Central memory CD8-positive, alpha-beta T cell (primary cell): ENCODE data around the gene ANKRD53.
A peak's percentile ranks its signal among the peaks of the same experiment; 100 is the strongest.

Source experiments
- ATAC-seq: fragments of 150-1000 bp; cut with Tn5 transposase; replicated peaks from 2 replicates; pipeline ENCODE4 v1.10.0; 2022; ENCODE audit warnings: mild to moderate bottlenecking, moderate FRiP score, moderate number of reproducible peaks; ENCODE audit not compliant: poor library complexity, severe bottlenecking; ENCODE audit errors: extremely low read depth
- DNase-seq, 2 donors: peaks; one replicate each; pipeline ENCODE4 v3.0.0; 2021; ENCODE audit warnings: low spot score in 2 of 2
- H3K27ac Mint-ChIP-seq: one replicate; pipeline ENCODE4 v1.8.0; 2022; ENCODE audit warnings: low read depth, mild to moderate bottlenecking, moderate library complexity, mixed read lengths
- H3K27me3 Mint-ChIP-seq: one replicate; pipeline ENCODE4 v1.8.0; 2022; ENCODE audit warnings: mixed read lengths
- H3K36me3 Mint-ChIP-seq: one replicate; pipeline ENCODE4 v1.8.0; 2022; ENCODE audit warnings: mild to moderate bottlenecking, moderate library complexity, mixed read lengths; ENCODE audit not compliant: insufficient read depth
- H3K4me1 Mint-ChIP-seq: one replicate; pipeline ENCODE4 v1.8.0; 2022; ENCODE audit warnings: mixed read lengths
- H3K4me3 Mint-ChIP-seq: one replicate; pipeline ENCODE4 v1.8.0; 2022; ENCODE audit warnings: mild to moderate bottlenecking, moderate library complexity, mixed read lengths
- H3K9me3 Mint-ChIP-seq: one replicate; pipeline ENCODE4 v1.8.0; 2022; ENCODE audit warnings: mixed read lengths

ANKRD53 gene, protein sequence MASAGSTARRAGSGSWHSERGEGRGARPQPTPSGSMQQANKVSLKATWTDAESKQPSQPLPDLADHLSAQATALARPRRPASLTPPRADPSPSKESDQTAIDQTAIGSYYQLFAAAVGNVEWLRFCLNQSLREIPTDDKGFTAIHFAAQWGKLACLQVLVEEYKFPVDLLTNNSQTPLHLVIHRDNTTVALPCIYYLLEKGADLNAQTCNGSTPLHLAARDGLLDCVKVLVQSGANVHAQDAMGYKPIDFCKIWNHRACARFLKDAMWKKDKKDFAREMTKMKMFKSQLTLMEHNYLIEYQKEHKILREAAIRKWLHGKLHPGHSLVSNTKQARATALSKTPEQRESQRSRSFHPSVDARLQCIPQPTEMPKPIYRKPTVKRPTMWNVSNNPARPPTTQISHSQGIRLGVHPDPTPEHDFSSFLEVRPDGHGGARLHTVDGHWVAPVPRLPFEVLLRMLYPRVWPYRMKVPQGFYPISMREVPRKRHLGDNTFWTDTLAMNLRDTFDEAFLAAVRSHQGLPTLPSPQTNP

DNA sequence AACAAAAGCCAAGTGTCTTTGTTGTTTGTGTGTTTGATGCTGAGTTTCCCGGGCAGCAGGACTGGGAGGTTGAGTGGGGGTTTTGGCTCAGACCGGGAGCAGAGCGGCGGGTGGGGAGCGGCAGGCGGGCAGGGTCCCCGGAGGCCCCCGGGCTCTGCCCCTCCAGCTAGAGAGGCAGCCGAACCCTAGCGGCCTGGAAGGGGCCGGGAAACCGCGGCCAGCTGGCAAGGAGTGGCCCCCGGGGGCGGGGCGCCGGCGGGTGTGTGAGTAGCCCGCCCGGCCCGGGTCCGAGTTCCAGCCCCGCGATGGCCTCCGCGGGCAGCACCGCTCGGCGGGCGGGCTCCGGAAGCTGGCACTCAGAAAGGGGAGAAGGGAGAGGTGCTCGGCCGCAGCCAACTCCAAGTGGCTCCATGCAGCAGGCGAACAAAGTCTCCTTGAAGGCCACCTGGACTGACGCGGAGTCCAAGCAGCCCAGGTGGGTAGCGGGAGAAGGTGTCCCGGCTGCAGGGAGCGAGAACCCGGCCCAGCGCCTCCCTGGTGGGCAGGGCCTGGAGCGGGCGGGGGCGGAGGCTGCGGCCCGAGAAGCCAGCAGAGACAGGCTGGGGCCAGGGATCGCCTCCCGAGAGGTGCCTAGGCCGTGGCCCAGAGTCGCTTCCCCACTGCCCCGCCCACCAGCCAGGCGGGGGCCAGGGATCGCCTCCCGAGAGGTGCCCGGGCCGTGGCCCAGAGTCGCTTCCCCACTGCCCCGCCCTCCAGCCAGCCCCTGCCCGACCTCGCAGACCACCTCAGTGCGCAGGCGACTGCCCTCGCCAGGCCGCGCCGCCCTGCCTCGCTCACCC is at the start of gene ANKRD53:
TSS of gene ANKRD53 (plus strand) at position 290 of the 839 bp plus-strand sequence. CDS start at position 306, 16 bp downstream.
- Mint-ChIP-seq H3K4me1 (peaks cover 17% of the 10 kb centered on the region), H3K9me3 (no peaks in the 10 kb centered on the region), H3K27ac (peak within 1 kb of the TSS; percentile 96), H3K36me3 (peaks cover 8% of the 10 kb centered on the region), H3K4me3 (peak within 1 kb of the TSS; percentile 75), H3K27me3 (no peaks in the 10 kb centered on the region)
- no peak for ATAC-seq
- no peak for DNase-seq

- DNase-seq, result no peak
- Mint-ChIP-seq H3K36me3 (peaks cover 2% of the 10 kb centered on the region), H3K27me3 (peaks cover 18% of the 10 kb centered on the region), H3K4me1 (no peaks in the 10 kb centered on the region), H3K27ac (no peak overlapping the region), H3K4me3 (no peak overlapping the region), H3K9me3 (no peaks in the 10 kb centered on the region)
- no peak for ATAC-seq
Observed at GRCh38 chr2:70930371-70931329, 47.8 kb upstream of the ANKRD53 start.

- no peaks in the 10 kb centered on the region for H3K9me3 Mint-ChIP-seq
- no peaks in the 10 kb centered on the region for H3K36me3 Mint-ChIP-seq
- H3K27me3 Mint-ChIP-seq, result peaks cover 19% of the 10 kb centered on the region
- H3K4me1 Mint-ChIP-seq, result no peaks in the 10 kb centered on the region
- DNase-seq, result no peak
- no peak for ATAC-seq
- no peak overlapping the region for H3K27ac Mint-ChIP-seq
- no peak overlapping the region for H3K4me3 Mint-ChIP-seq
Observed at GRCh38 chr2:70931376-70932000, 46.9 kb upstream of the ANKRD53 start.

DNA sequence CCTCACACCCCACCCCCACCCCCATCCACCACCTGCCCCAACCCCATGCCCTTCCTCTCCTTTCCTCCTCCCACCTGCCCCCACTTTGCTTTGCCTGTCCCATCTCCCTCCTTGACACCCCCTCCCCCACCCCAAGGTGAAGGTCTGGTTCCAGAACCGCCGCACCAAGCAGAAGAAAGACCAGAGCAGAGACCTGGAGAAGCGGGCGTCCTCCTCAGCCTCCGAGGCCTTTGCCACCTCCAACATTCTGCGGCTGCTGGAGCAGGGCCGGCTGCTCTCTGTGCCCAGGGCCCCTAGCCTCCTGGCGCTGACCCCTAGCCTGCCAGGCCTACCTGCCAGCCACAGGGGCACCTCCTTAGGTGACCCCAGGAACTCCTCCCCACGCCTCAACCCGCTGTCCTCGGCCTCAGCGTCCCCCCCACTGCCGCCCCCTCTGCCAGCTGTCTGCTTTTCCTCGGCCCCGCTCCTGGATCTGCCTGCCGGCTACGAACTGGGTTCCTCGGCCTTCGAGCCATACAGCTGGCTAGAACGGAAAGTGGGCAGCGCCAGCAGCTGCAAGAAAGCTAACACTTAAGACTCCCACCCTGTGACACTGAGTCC is 45.7 kb upstream of the ANKRD53 start:
- Mint-ChIP-seq H3K36me3 (no peaks in the 10 kb centered on the region), H3K27ac (no peak overlapping the region), H3K27me3 (peaks cover 19% of the 10 kb centered on the region), H3K9me3 (no peaks in the 10 kb centered on the region), H3K4me3 (no peak overlapping the region), H3K4me1 (no peaks in the 10 kb centered on the region)
- no peak for ATAC-seq
- no peak for DNase-seq

- no peaks in the 10 kb centered on the region for H3K4me1 Mint-ChIP-seq
- peaks cover 10% of the 10 kb centered on the region for H3K27me3 Mint-ChIP-seq
- no peak overlapping the region for H3K4me3 Mint-ChIP-seq
- DNase-seq (no peak), ATAC-seq (no peak)
- no peak overlapping the region for H3K27ac Mint-ChIP-seq
- H3K36me3 Mint-ChIP-seq, result no peaks in the 10 kb centered on the region
- H3K9me3 Mint-ChIP-seq, result no peaks in the 10 kb centered on the region
Observed at GRCh38 chr2:70934981-70935380, 43.4 kb upstream of the ANKRD53 start.

- Mint-ChIP-seq H3K4me1 (no peaks in the 10 kb centered on the region), H3K4me3 (no peak within 1 kb of the TSS), H3K36me3 (no peaks in the 10 kb centered on the region), H3K27ac (no peak within 1 kb of the TSS), H3K27me3 (peaks cover 10% of the 10 kb centered on the region), H3K9me3 (no peaks in the 10 kb centered on the region)
- ATAC-seq (no peak), DNase-seq (no peak)
Observed at GRCh38 chr2:70935468-70936164, 42.8 kb upstream of the ANKRD53 start, which contains the start of gene ATP6V1B1. Gene ATP6V1B1 (plus strand): TSS chr2:70935900. CDS start chr2:70935955, 55 bp downstream.

- H3K4me3 Mint-ChIP-seq, result no peak overlapping the region
- DNase-seq (no peak), ATAC-seq (no peak)
- H3K27ac Mint-ChIP-seq, result no peak overlapping the region
- H3K9me3 Mint-ChIP-seq, result no peaks in the 10 kb centered on the region
- no peaks in the 10 kb centered on the region for H3K4me1 Mint-ChIP-seq
- no peaks in the 10 kb centered on the region for H3K36me3 Mint-ChIP-seq
- peaks cover 10% of the 10 kb centered on the region for H3K27me3 Mint-ChIP-seq
Observed at GRCh38 chr2:70936165-70936978, 42.1 kb upstream of the ANKRD53 start.

DNA sequence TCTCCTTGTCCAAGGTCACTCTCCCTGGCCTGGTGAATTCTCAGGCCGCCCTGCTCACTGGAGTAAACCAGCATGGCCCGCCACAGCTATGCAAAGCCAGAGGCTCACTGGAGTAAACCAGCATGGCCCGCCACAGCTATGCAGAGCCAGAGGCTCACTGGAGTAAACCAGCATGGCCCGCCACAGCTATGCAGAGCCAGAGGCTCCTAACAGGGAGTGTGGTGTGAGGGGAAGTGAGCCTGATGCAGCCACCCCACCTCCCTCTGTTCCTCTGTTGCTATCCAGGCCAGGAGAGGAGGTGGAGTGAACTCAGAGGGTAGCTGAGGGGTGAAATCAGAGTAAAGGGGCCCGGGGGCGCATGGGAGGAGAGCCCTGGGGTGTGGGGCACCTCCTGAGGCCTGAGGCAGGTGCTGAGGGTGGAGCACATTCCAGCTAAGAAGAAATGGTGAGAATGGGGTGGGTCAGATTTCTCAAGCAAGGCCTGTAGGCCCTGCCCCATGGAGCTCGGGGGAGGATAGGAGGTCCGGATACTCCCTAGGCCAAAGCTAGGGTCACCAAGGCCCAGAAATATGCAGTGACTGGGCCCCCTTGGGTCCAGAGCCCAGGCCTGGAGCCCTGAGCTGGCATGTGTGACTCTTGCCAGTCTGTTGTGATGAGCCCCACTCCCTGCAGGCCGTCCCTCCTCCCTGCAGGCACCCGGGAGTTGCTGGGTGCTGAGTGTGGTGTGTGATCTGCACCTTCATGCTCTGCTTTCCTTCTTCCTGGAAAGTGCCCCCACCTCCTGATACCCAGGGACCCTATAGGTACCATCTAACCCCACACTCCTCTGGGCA is 41.2 kb upstream of the ANKRD53 start:
- DNase-seq (no peak), ATAC-seq (no peak)
- Mint-ChIP-seq H3K36me3 (no peaks in the 10 kb centered on the region), H3K9me3 (no peaks in the 10 kb centered on the region), H3K27me3 (peaks cover 10% of the 10 kb centered on the region), H3K4me1 (no peaks in the 10 kb centered on the region), H3K27ac (no peak overlapping the region), H3K4me3 (no peak overlapping the region)

DNA sequence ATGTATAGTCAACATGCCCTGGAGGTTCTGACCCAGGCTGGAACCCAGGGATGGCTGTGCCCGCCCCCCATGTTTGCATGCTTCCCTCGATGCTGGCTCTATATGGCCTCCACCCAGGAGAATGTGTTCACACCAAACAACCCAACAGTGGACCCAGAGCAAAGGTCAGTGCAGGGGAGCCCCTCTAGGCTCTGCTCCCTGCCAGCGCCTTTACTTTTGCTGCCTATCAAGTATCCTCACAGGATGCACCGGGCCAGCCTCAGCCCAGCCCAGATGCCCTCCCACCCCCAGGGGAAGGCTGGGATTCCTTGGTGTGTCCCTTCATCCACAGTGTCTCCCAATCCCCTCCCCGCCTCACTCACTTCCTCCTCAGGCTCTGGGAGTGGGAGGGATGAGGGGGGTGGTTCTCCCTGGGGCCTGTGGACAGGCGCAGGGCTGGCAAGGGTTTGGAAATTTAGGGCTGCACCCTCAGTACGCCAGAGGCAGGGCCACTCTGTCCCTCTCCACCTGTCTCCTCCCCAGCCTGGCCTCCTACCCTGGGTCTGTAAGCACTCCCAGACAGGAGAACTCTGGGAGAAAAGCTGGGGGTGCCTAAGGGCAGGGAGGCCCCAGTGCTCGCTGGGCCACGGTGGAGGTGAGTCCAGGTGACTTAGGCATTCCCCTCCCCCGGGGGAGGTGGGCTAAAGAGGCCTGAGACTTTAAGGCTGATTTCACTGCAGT is 40.4 kb upstream of the ANKRD53 start:
- Mint-ChIP-seq H3K36me3 (no peaks in the 10 kb centered on the region), H3K27me3 (peaks cover 10% of the 10 kb centered on the region), H3K4me1 (no peaks in the 10 kb centered on the region), H3K27ac (no peak overlapping the region), H3K9me3 (no peaks in the 10 kb centered on the region), H3K4me3 (no peak overlapping the region)
- no peak for ATAC-seq
- no peak for DNase-seq
